ENCODE data around the gene SEMA4D.

The SEMA4D gene

GRCh38 chr9:89527084-89527483 is 29.2 kb upstream of the SEMA4D start:
- no peak for DNase-seq

- no peak for DNase-seq
These were observed 28.8 kb upstream of the SEMA4D start for GRCh38 chr9:89526667-89527066.

GRCh38 chr9:89525446-89526374 is 27.8 kb upstream of the SEMA4D start:
- no peak for DNase-seq

- no peak for DNase-seq
These were observed 27.1 kb upstream of the SEMA4D start for GRCh38 chr9:89524963-89525362.

- DNase-seq: no peak
These were observed 26.0 kb upstream of the SEMA4D start for GRCh38 chr9:89523948-89524347.

- no peak for DNase-seq
These were observed 25.0 kb upstream of the SEMA4D start for GRCh38 chr9:89522959-89523285.

GRCh38 chr9:89522261-89522958 is 24.5 kb upstream of the SEMA4D start:
- no peak for DNase-seq

- DNase-seq: no peak
These were observed 21.5 kb upstream of the SEMA4D start for GRCh38 chr9:89519366-89519805.

- no peak for DNase-seq
These were observed 20.8 kb upstream of the SEMA4D start for GRCh38 chr9:89518466-89519365.

- no peak for DNase-seq
These were observed 17.5 kb upstream of the SEMA4D start for GRCh38 chr9:89515416-89515815.

GRCh38 chr9:89514956-89515355 is 17.0 kb upstream of the SEMA4D start:
- DNase-seq: no peak

- no peak for DNase-seq
These were observed 16.4 kb upstream of the SEMA4D start for GRCh38 chr9:89514337-89514736.

- DNase-seq: no peak
These were observed 15.9 kb upstream of the SEMA4D start for GRCh38 chr9:89513837-89514236.

- no peak for DNase-seq
These were observed 14.5 kb upstream of the SEMA4D start for GRCh38 chr9:89512382-89512781.

GRCh38 chr9:89508951-89509615 is 11.2 kb upstream of the SEMA4D start:
- DNase-seq: no peak

GRCh38 chr9:89505911-89506310 is 8.0 kb upstream of the SEMA4D start:
- DNase-seq: no peak

GRCh38 chr9:89505048-89505447 is 7.1 kb upstream of the SEMA4D start:
- no peak for DNase-seq

- DNase-seq: no peak
These were observed 4.8 kb upstream of the SEMA4D start for GRCh38 chr9:89502671-89503070.

- no peak for DNase-seq
These were observed 4.2 kb upstream of the SEMA4D start for GRCh38 chr9:89502038-89502601.

- DNase-seq: no peak
These were observed 3.5 kb upstream of the SEMA4D start for GRCh38 chr9:89501311-89501898.

GRCh38 chr9:89500008-89500407 is 2.1 kb upstream of the SEMA4D start:
- DNase-seq: no peak
